GM23338 (cell line): ENCODE measurements around the gene ABCG2. TPM values are rescaled to one million over a fixed set of nuclear protein-coding genes. Genes with fewer than 3 reads are reported as not detected.

Experiments
- ATAC-seq: fragments of 200-7000 bp; cut with Tn5 transposase; 3 replicates; pipeline ENCODE4 v1.9.1; 2020
- DNase-seq: peaks from one replicate; pipeline ENCODE4 v3.0.0-alpha.2; 2015; ENCODE audit warnings: low spot score
- H2AFZ ChIP-seq: fragments of 200-600 bp; sonication (generic); 2 replicates; pipeline ENCODE4 v1.8.0; 2016; ENCODE audit warnings: antibody characterized with exemption, mild to moderate bottlenecking, moderate library complexity
- H3F3A ChIP-seq: fragments of 200-600 bp; sonication (generic); replicated peaks from 2 replicates; pipeline ENCODE4 v1.8.0; 2017; ENCODE audit warnings: antibody characterized with exemption, mixed run types, low read depth
- H3K27ac ChIP-seq: fragments of 200-600 bp; sonication (generic); 2 replicates; pipeline ENCODE4 v1.6.1; 2016; ENCODE audit warnings: low read depth
- H3K27me3 ChIP-seq: fragments of 200-600 bp; sonication (generic); 2 replicates; pipeline ENCODE4 v1.8.0; 2016; ENCODE audit warnings: mild to moderate bottlenecking, mixed run types, moderate library complexity; ENCODE audit not compliant: insufficient read depth
- H3K36me3 ChIP-seq: fragments of 200-600 bp; sonication (generic); 2 replicates; pipeline ENCODE4 v1.8.0; 2016; ENCODE audit warnings: mild to moderate bottlenecking; ENCODE audit not compliant: insufficient read depth
- H3K4me1 ChIP-seq: fragments of 200-600 bp; sonication (generic); 2 replicates; pipeline ENCODE4 v1.8.0; 2016; ENCODE audit warnings: mild to moderate bottlenecking, moderate library complexity; ENCODE audit not compliant: insufficient read depth
- H3K4me2 ChIP-seq: fragments of 200-600 bp; sonication (generic); 2 replicates; pipeline ENCODE4 v1.7.1; 2017; ENCODE audit warnings: mixed run types
- H3K4me3 ChIP-seq: fragments of 200-600 bp; sonication (generic); 2 replicates; pipeline ENCODE4 v1.6.1; 2016; ENCODE audit warnings: mixed run types
- H3K79me2 ChIP-seq: fragments of 200-600 bp; sonication (generic); replicated peaks from 2 replicates; pipeline ENCODE4 v1.8.0; 2017; ENCODE audit warnings: mild to moderate bottlenecking; ENCODE audit not compliant: insufficient read depth
- H3K9me2 ChIP-seq: fragments of 200-600 bp; sonication (generic); 2 replicates; pipeline ENCODE4 v1.8.0; 2017; ENCODE audit not compliant: insufficient read depth
- H4K20me1 ChIP-seq: fragments of 200-600 bp; sonication (generic); replicated peaks from 2 replicates; pipeline ENCODE4 v1.8.0; 2017; ENCODE audit warnings: mild to moderate bottlenecking; ENCODE audit not compliant: insufficient read depth
- H3K27ac Mint-ChIP-seq: 2 replicates; pipeline ENCODE4 v1.8.0; 2020; ENCODE audit warnings: inconsistent platforms, mild to moderate bottlenecking, moderate library complexity, mixed read lengths
- H3K27me3 Mint-ChIP-seq: 3 replicates; pipeline ENCODE4 v1.8.0; 2022; ENCODE audit warnings: low read depth, mild to moderate bottlenecking, moderate library complexity, mixed read lengths, inconsistent platforms; ENCODE audit not compliant: insufficient read depth, poor library complexity
- H3K36me3 Mint-ChIP-seq: 3 replicates; pipeline ENCODE4 v1.8.0; 2021; ENCODE audit warnings: low read depth, mild to moderate bottlenecking, inconsistent platforms, moderate library complexity, mixed read lengths
- H3K4me1 Mint-ChIP-seq: 3 replicates; pipeline ENCODE4 v1.8.0; 2020; ENCODE audit warnings: mild to moderate bottlenecking, inconsistent platforms, mixed read lengths
- H3K4me3 Mint-ChIP-seq: 3 replicates; pipeline ENCODE4 v1.8.0; 2021; ENCODE audit warnings: moderate library complexity, mild to moderate bottlenecking, inconsistent platforms, mixed read lengths
- H3K9me3 Mint-ChIP-seq: 3 replicates; pipeline ENCODE4 v1.8.0; 2020; ENCODE audit warnings: moderate library complexity, mild to moderate bottlenecking, inconsistent platforms, mixed read lengths
- CREB1 ChIP-seq: fragments of 250-450 bp; sonication (Bioruptor Pico); IDR thresholded peaks from 2 replicates; pipeline ENCODE4 v1.5.0; 2020; ENCODE audit warnings: low read depth, mild to moderate bottlenecking, moderate library complexity
- CTCF ChIP-seq, 2 experiments: fragments of 200-600 bp in 1 of 2; sonication (generic) in 1 of 2; conservative IDR thresholded peaks; 2 replicates each; pipeline versions ENCODE4 v1.5.1 to v1.6.1; 2016 to 2017; ENCODE audit warnings: antibody characterized with exemption in 2 of 2, low read depth in 2 of 2, mild to moderate bottlenecking in 2 of 2, moderate library complexity in 1 of 2
- ETS1 ChIP-seq: IDR thresholded peaks from 2 replicates; pipeline ENCODE4 v1.6.1; 2016; ENCODE audit warnings: antibody characterized with exemption
- EZH2 ChIP-seq: fragments of 200-600 bp; sonication (generic); IDR thresholded peaks from one replicate; pipeline ENCODE4 v1.8.0; 2017; ENCODE audit warnings: antibody characterized with exemption, mild to moderate bottlenecking, low read depth; ENCODE audit not compliant: unreplicated experiment
- EZH2phosphoT487 ChIP-seq: fragments of 200-600 bp; sonication (generic); IDR thresholded peaks from one replicate; pipeline ENCODE4 v1.8.1; 2018; ENCODE audit warnings: antibody characterized with exemption; ENCODE audit not compliant: unreplicated experiment
- JUNB ChIP-seq: IDR thresholded peaks from one replicate; pipeline ENCODE4 v1.6.1; 2016; ENCODE audit warnings: antibody characterized with exemption; ENCODE audit not compliant: unreplicated experiment
- NANOG ChIP-seq: IDR thresholded peaks from 2 replicates; pipeline ENCODE4 v1.6.1; 2016; ENCODE audit warnings: antibody characterized with exemption, borderline replicate concordance
- POLR2AphosphoS5 ChIP-seq: IDR thresholded peaks from 2 replicates; pipeline ENCODE4 v1.6.1; 2016; ENCODE audit warnings: antibody characterized with exemption, low read depth
- REST ChIP-seq: IDR thresholded peaks from one replicate; pipeline ENCODE4 v1.6.1; 2018; ENCODE audit warnings: antibody characterized with exemption; ENCODE audit not compliant: unreplicated experiment
- STAT1 ChIP-seq: IDR thresholded peaks from one replicate; pipeline ENCODE4 v1.6.1; 2016; ENCODE audit warnings: antibody characterized with exemption; ENCODE audit not compliant: unreplicated experiment
- ZNF114 ChIP-seq: fragments of 250-450 bp; sonication (Bioruptor Pico); IDR thresholded peaks from 2 replicates; pipeline ENCODE4 v1.5.0; 2020; ENCODE audit warnings: mild to moderate bottlenecking, moderate library complexity
- ZNF331 ChIP-seq: fragments of 250-450 bp; sonication (Bioruptor Pico); IDR thresholded peaks from 2 replicates; pipeline ENCODE4 v1.5.0; 2020; ENCODE audit warnings: low read depth, mild to moderate bottlenecking, moderate library complexity
- ZNF462 ChIP-seq: fragments of 250-450 bp; sonication (Bioruptor Pico); IDR thresholded peaks from 2 replicates; pipeline ENCODE4 v1.5.0; 2020; ENCODE audit warnings: mild to moderate bottlenecking, moderate library complexity
- polyA plus RNA-seq: library from polyadenylated mRNA; unstranded; fragments of >200 nt; fragmentation: Nextera tagmentation; extraction: Ambion mirVana; gene quantifications from 2 replicates; pipeline ENCODE4 v1.2.1, GENCODE V29; 2016
- total RNA-seq: library from RNA; depleted of rRNA; stranded (reverse); fragments of >200 nt; shearing (Covaris generic); gene quantifications from 2 replicates; pipeline ENCODE4 v1.2.3, GENCODE V29; 2014

Gene ABCG2
- total and polyA plus RNA-seq, 2 experiments from 2014 or later: 1.5 to 10.6 TPM

- DNase-seq (no peak), ATAC-seq (no peak)
- no peaks in the 10 kb centered on the region for H3K27me3 Mint-ChIP-seq
- TF ChIP-seq STAT1: no peak
- TF ChIP-seq CREB1 (CRISPR knock-in tag): no peak
- TF ChIP-seq ETS1: no peak
- no peak for TF ChIP-seq REST
- TF ChIP-seq EZH2: no peak
- no peak for TF ChIP-seq NANOG
- TF ChIP-seq JUNB: no peak
- no peak for TF ChIP-seq CTCF (conservative IDR thresholded peaks at IDR 0.05; ENCODE audit: low read depth in 2 of 2)
- TF ChIP-seq POLR2AphosphoS5: no peak
- TF ChIP-seq ZNF331 (CRISPR knock-in tag): no peak
- no peak for TF ChIP-seq ZNF462 (CRISPR knock-in tag)
- no peak for TF ChIP-seq ZNF114 (CRISPR knock-in tag)
- TF ChIP-seq EZH2phosphoT487: no peak
- H3K4me3 Mint-ChIP-seq: no peak overlapping the region
- H2AFZ ChIP-seq: no peak overlapping the region; the same call in 1 of the 2 replicates
- H3K79me2 ChIP-seq: no peaks in the 10 kb centered on the region
- no peaks in the 10 kb centered on the region for H3K4me1 ChIP-seq
- no peaks in the 10 kb centered on the region for H3K36me3 Mint-ChIP-seq
- H3K9me2 ChIP-seq: no peaks in the 10 kb centered on the region
- no peaks in the 10 kb centered on the region; the same call in 2 of the 3 replicates for H3K4me1 Mint-ChIP-seq
- no peak overlapping the region for H3K4me3 ChIP-seq
- H3K27ac ChIP-seq: no peak overlapping the region
- H3K9me3 Mint-ChIP-seq: no peaks in the 10 kb centered on the region
- H3K36me3 ChIP-seq: no peaks in the 10 kb centered on the region
- no peak overlapping the region for H3K4me2 ChIP-seq
- H4K20me1 ChIP-seq: no peaks in the 10 kb centered on the region; the same call in none of the 2 replicates
- H3K27me3 ChIP-seq: no peaks in the 10 kb centered on the region
- H3F3A ChIP-seq: no peaks in the 10 kb centered on the region
- H3K27ac Mint-ChIP-seq: no peak overlapping the region
Measured at GRCh38 chr4:88102026-88102425, 56.4 kb downstream of the ABCG2 start.
